ENCODE data around the gene AEBP2. TPM values are rescaled to one million over a fixed set of nuclear protein-coding genes. Genes with fewer than 3 reads are reported as not detected.

Gene AEBP2
- total RNA-seq, 2 donors from 2014 or later, result 25.1 to 25.7 TPM

GRCh38 chr12:19507823-19508222 is 68.5 kb downstream of the AEBP2 start:
- Histone ChIP-seq H3K4me1 (no peaks in the 10 kb centered on the region), H3K4me3 (no peak overlapping the region), H3K36me3 (replicated peaks in 1 of 2; ENCODE audit: insufficient read depth in 1 of 2, low read depth in 2 of 2) (no peaks in the 10 kb centered on the region), H3K27ac (no peak overlapping the region), H3K27me3 (no peaks in the 10 kb centered on the region), H3K9me3 (no peaks in the 10 kb centered on the region)
- intact Hi-C loops (cut with DNase I), result no loop called here
- WGBS, 2 donors, result 71 to 82% methylated on average over 1 of the region's 1 CpG
- no peak for ATAC-seq
- peak in 2 of 7 experiments; percentile 5 to 11 for TF ChIP-seq CTCF (IDR thresholded peaks at IDR 0.05)
- no peak for TF ChIP-seq POLR2A (IDR thresholded peaks at IDR 0.05)
- DNase-seq, result no peak

- Histone ChIP-seq H3K36me3 (replicated peaks in 1 of 2; ENCODE audit: insufficient read depth in 1 of 2, low read depth in 2 of 2) (peaks cover 0 to 2% of the 10 kb centered on the region in 2 donors), H3K9me3 (no peaks in the 10 kb centered on the region), H3K4me1 (no peaks in the 10 kb centered on the region), H3K4me3 (no peak overlapping the region), H3K27me3 (no peaks in the 10 kb centered on the region), H3K27ac (no peak overlapping the region)
- no peak for TF ChIP-seq CTCF (IDR thresholded peaks at IDR 0.05)
- no peak for TF ChIP-seq POLR2A (IDR thresholded peaks at IDR 0.05)
- DNase-seq, result no peak
- intact Hi-C loops (cut with DNase I), result no loop called here
- 76 to 95% methylated on average over 4 of the region's 4 CpGs for whole genome bisulfite sequencing, 2 donors
- ATAC-seq, result no peak
Observed at GRCh38 chr12:19510461-19510860, 71.2 kb downstream of the AEBP2 start.

GRCh38 chr12:19515179-19515578 is 75.9 kb downstream of the AEBP2 start:
- intact Hi-C loops (cut with DNase I), result no loop called here
- peaks cover 0 to 2% of the 10 kb centered on the region in 2 donors for H3K36me3 ChIP-seq (replicated peaks in 1 of 2; ENCODE audit: insufficient read depth in 1 of 2, low read depth in 2 of 2)
- DNase-seq, result no peak
- no peaks in the 10 kb centered on the region for H3K27me3 ChIP-seq
- H3K4me1 ChIP-seq, result no peaks in the 10 kb centered on the region
- no peak overlapping the region for H3K27ac ChIP-seq
- H3K9me3 ChIP-seq, result no peaks in the 10 kb centered on the region
- ATAC-seq, result no peak
- no peak for TF ChIP-seq POLR2A (IDR thresholded peaks at IDR 0.05)
- no peak for TF ChIP-seq CTCF (IDR thresholded peaks at IDR 0.05)
- no peak overlapping the region for H3K4me3 ChIP-seq
- WGBS, 2 donors, result 95 to 96% methylated on average over 5 of the region's 5 CpGs

GRCh38 chr12:19517583-19517982 is 78.3 kb downstream of the AEBP2 start:
- no peak for DNase-seq
- intact Hi-C loops (cut with DNase I), result no loop called here
- WGBS, 2 donors, result 92 to 100% methylated on average over 1 of the region's 1 CpG
- Histone ChIP-seq H3K4me1 (no peaks in the 10 kb centered on the region), H3K36me3 (replicated peaks in 1 of 2; ENCODE audit: insufficient read depth in 1 of 2, low read depth in 2 of 2) (peaks cover 0 to 2% of the 10 kb centered on the region in 2 donors), H3K27me3 (no peaks in the 10 kb centered on the region), H3K4me3 (no peak overlapping the region), H3K27ac (no peak overlapping the region), H3K9me3 (no peaks in the 10 kb centered on the region)
- no peak for ATAC-seq
- TF ChIP-seq POLR2A (IDR thresholded peaks at IDR 0.05), result no peak

GRCh38 chr12:19518209-19518608 is 78.9 kb downstream of the AEBP2 start:
- WGBS, 2 donors, result 33 to 39% methylated on average over 1 of the region's 1 CpG
- H3K27ac ChIP-seq, result no peak overlapping the region
- no peak for ATAC-seq

More at GRCh38 chr12:19518209-19518608, 78.9 kb downstream of the AEBP2 start:
- Histone ChIP-seq H3K4me3 (no peak overlapping the region), H3K4me1 (no peaks in the 10 kb centered on the region), H3K9me3 (no peaks in the 10 kb centered on the region), H3K27me3 (no peaks in the 10 kb centered on the region), H3K36me3 (replicated peaks in 1 of 2; ENCODE audit: insufficient read depth in 1 of 2, low read depth in 2 of 2) (peaks cover 0 to 2% of the 10 kb centered on the region in 2 donors)
- intact Hi-C loops (cut with DNase I), result no loop called here
- no peak for TF ChIP-seq POLR2A (IDR thresholded peaks at IDR 0.05)
- no peak for TF ChIP-seq CTCF (IDR thresholded peaks at IDR 0.05)
- no peak for DNase-seq

All from body of pancreas (tissue), 4 donors.